Melanocyte of skin (primary cell): ENCODE measurements around the gene DPEP1. TPM values are rescaled to one million over a fixed set of nuclear protein-coding genes. Genes with fewer than 3 reads are reported as not detected.

Experiments used
- total RNA-seq, 2 donors: library from RNA; depleted of rRNA; stranded (reverse); fragments of >200 nt; gene quantifications; 2 replicates each; pipeline ENCODE4 v1.2.3, GENCODE V29; 2012

DPEP1 gene
- total RNA-seq: not detected

GRCh38 chr16:89613231-89613953 lies at the start of gene DPEP1:
Gene DPEP1, plus strand, starts transcription at chr16:89613642. Its CDS starts 16,769 bp downstream, at chr16:89630411.

GRCh38 chr16:89575247-89576152 lies 37.9 kb upstream of the DPEP1 start, which contains the start of gene CPNE7:
Gene CPNE7, plus strand, starts transcription at chr16:89575758. Its CDS starts 140 bp downstream, at chr16:89575898.

GRCh38 chr16:89657442-89658220 lies 44.2 kb downstream of the DPEP1 start, which contains the start of the genes CHMP1A and SPATA33:
Gene CHMP1A, minus strand, starts transcription at chr16:89657708. Its CDS starts 120 bp downstream, at chr16:89657588.
Gene SPATA33, plus strand, starts transcription at chr16:89657836. Its CDS starts 76 bp downstream, at chr16:89657912.

GRCh38 chr16:89686520-89687091 lies 73.2 kb downstream of the DPEP1 start, which contains the start of gene CDK10:
Gene CDK10, plus strand, starts transcription at chr16:89686689. Its CDS starts 22 bp downstream, at chr16:89686711.

Other genes with a start within 250 kb of the DPEP1 start
- gene ANKRD11, start 123.1 kb upstream of the DPEP1 start, total RNA-seq: 10 to 100 TPM; 43.4 to 48.6 TPM
- gene SPG7, start 105.2 kb upstream of the DPEP1 start, total RNA-seq: 10 to 100 TPM; 80.5 to 83.9 TPM
- 1,000 to 10,000 TPM; 1,307 to 1,873 TPM for gene RPL13, start 53.0 kb upstream of the DPEP1 start, total RNA-seq
- gene CPNE7, start 37.9 kb upstream of the DPEP1 start, total RNA-seq: 10 to 100 TPM; 13.1 to 31.0 TPM
- gene CHMP1A, start 44.1 kb downstream of the DPEP1 start, total RNA-seq: 100 to 1,000 TPM; 107 to 146 TPM
- gene SPATA33, start 44.2 kb downstream of the DPEP1 start, total RNA-seq: 1 to 10 TPM; 1.7 to 4.0 TPM
- gene CDK10, start 73.0 kb downstream of the DPEP1 start, total RNA-seq: 10 to 100 TPM; 24.8 to 27.6 TPM
- gene SPATA2L, start 88.1 kb downstream of the DPEP1 start, total RNA-seq: 10 to 100 TPM; 17.2 to 18.0 TPM
- 1 to 10 TPM; 3.7 to 6.5 TPM for gene VPS9D1, start 107.3 kb downstream of the DPEP1 start, total RNA-seq
- 10 to 100 TPM; 12.7 to 23.6 TPM for gene ZNF276, start 107.9 kb downstream of the DPEP1 start, total RNA-seq
- gene FANCA, start 203.0 kb downstream of the DPEP1 start, total RNA-seq: 10 to 100 TPM; 12.4 to 39.6 TPM
- gene SPIRE2, start 214.8 kb downstream of the DPEP1 start, total RNA-seq: 10 to 100 TPM in 1 of 2 donors, 1 to 10 TPM in 1; 5.9 to 10.3 TPM